ENCODE data around the gene TPTE2.

DNA sequence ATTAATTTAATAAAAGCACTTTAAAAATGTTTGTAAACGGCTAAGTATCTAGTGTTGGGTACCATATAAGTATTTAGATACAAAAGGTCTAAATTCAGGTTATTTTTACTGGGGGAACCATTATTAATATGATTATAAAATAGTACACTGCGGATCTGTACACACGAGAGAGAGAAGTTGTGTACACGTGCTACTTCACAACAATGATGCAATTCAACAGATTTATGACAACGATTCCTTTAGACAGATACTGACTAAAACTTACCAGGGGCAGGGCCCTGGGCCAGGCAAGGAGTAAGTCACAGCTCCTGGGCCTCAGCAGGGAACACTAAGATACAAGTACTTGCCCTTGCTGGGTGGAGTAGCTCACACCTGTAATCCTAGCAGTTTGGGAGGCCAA lies 29.1 kb upstream of the TPTE2 start:
- TF ChIP-seq, protein P1, sequence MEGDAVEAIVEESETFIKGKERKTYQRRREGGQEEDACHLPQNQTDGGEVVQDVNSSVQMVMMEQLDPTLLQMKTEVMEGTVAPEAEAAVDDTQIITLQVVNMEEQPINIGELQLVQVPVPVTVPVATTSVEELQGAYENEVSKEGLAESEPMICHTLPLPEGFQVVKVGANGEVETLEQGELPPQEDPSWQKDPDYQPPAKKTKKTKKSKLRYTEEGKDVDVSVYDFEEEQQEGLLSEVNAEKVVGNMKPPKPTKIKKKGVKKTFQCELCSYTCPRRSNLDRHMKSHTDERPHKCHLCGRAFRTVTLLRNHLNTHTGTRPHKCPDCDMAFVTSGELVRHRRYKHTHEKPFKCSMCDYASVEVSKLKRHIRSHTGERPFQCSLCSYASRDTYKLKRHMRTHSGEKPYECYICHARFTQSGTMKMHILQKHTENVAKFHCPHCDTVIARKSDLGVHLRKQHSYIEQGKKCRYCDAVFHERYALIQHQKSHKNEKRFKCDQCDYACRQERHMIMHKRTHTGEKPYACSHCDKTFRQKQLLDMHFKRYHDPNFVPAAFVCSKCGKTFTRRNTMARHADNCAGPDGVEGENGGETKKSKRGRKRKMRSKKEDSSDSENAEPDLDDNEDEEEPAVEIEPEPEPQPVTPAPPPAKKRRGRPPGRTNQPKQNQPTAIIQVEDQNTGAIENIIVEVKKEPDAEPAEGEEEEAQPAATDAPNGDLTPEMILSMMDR (IDR thresholded peaks at IDR 0.05), result no peak
- no peak for TF ChIP-seq POLR2AphosphoS5 (IDR thresholded peaks at IDR 0.05; ENCODE audit: low read depth, low read length)
- no peak for TF ChIP-seq REST (IDR thresholded peaks at IDR 0.05; ENCODE audit: low read depth, low read length)
- TF ChIP-seq GABPA (IDR thresholded peaks at IDR 0.05; ENCODE audit: low read depth), result no peak
- TF ChIP-seq, protein P2, sequence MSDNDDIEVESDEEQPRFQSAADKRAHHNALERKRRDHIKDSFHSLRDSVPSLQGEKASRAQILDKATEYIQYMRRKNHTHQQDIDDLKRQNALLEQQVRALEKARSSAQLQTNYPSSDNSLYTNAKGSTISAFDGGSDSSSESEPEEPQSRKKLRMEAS (IDR thresholded peaks at IDR 0.05; ENCODE audit: low read depth), result no peak

Data from SK-N-SH (cell line).